Endothelial cell (in vitro differentiated cells): ENCODE results near the gene CCS. TPM values are rescaled to one million over a fixed set of nuclear protein-coding genes. Genes with fewer than 3 reads are reported as not detected.

ENCODE experiments used
- DNase-seq: peaks from one replicate; pipeline ENCODE4 v3.0.0; 2021; ENCODE audit warnings: low spot score
- H3K27ac Mint-ChIP-seq: one replicate; pipeline ENCODE4 v1.8.0; 2021; ENCODE audit warnings: mixed read lengths, inconsistent platforms; ENCODE audit not compliant: unreplicated experiment
- H3K27me3 Mint-ChIP-seq: one replicate; pipeline ENCODE4 v1.8.0; 2021; ENCODE audit warnings: mild to moderate bottlenecking, moderate library complexity, mixed read lengths, inconsistent platforms; ENCODE audit not compliant: unreplicated experiment
- H3K36me3 Mint-ChIP-seq: one replicate; pipeline ENCODE4 v1.8.0; 2021; ENCODE audit warnings: mild to moderate bottlenecking, low read depth, mixed read lengths, inconsistent platforms; ENCODE audit not compliant: unreplicated experiment
- H3K4me1 Mint-ChIP-seq: one replicate; pipeline ENCODE4 v1.8.0; 2021; ENCODE audit warnings: mild to moderate bottlenecking, mixed read lengths, inconsistent platforms; ENCODE audit not compliant: unreplicated experiment
- H3K4me3 Mint-ChIP-seq: one replicate; pipeline ENCODE4 v1.8.0; 2021; ENCODE audit warnings: mild to moderate bottlenecking, mixed read lengths, inconsistent platforms; ENCODE audit not compliant: unreplicated experiment
- H3K9me3 Mint-ChIP-seq: one replicate; pipeline ENCODE4 v1.8.0; 2021; ENCODE audit warnings: mixed read lengths, inconsistent platforms; ENCODE audit not compliant: unreplicated experiment
- CTCF ChIP-seq: fragments of 200-600 bp; sonication (generic); IDR thresholded peaks from one replicate; pipeline ENCODE4 v1.5.0; 2021; ENCODE audit warnings: antibody characterized with exemption; ENCODE audit not compliant: unreplicated experiment
- total RNA-seq: library from RNA; stranded (reverse); fragmentation: NEBNext Ultra II Directional; extraction: Animal tissue kit (Norgen Biotek cat#: 25700); gene quantifications from one replicate; pipeline ENCODE4 v1.2.1, GENCODE V29; 2021; ENCODE audit not compliant: unreplicated experiment

Gene CCS
- total RNA-seq, 1 donor from 2014 or later = 51.2 TPM

DNA sequence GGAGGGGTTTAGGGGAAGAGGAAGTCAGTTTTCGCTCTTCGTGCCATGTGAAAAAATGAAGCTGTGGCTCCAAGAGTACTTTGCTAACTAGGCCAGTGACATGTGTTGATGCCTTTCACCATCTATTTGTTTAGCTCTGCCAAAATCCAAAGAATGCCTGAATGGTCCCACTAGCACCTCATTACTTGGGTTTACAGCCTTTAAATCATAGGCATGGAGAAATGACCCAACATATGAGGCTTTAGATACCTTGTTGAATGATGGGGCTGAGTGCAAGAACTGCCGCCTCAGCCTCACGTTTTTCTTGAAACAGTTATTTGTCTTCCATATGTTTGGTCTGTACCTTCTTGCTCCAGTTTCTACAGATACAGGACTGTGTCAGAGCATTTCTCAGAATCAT lies 53.8 kb downstream of the CCS start:
- no peak for TF ChIP-seq CTCF
- Mint-ChIP-seq H3K36me3 (peaks cover 47% of the 10 kb centered on the region), H3K4me3 (no peak overlapping the region), H3K27me3 (peaks cover 6% of the 10 kb centered on the region), H3K4me1 (peaks cover 45% of the 10 kb centered on the region), H3K9me3 (no peaks in the 10 kb centered on the region), H3K27ac (no peak overlapping the region)
- no peak for DNase-seq

DNA sequence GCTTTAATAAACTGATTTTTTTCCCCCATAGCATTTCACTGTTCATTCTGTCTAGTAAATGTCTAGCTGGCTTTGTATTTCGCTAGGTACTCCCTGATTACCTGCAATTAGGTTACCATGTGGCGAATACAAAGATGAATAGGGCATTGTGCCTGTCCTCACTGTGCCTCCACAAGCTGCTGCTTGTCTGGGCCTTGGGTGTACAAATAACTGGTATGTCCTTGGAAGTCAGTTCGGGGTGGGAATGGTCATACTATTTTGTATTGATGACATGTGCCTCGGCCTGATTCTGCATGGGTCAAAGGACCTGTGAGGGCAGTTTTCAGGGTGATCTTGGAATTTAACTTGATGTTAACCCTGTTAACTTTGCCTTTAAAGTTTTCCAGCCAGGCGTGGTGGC lies 56.9 kb downstream of the CCS start:
- no peak for DNase-seq
- Mint-ChIP-seq H3K4me1 (peaks cover 18% of the 10 kb centered on the region), H3K27ac (no peak overlapping the region), H3K4me3 (peak overlapping the region; percentile 56), H3K36me3 (peaks cover 37% of the 10 kb centered on the region), H3K27me3 (no peaks in the 10 kb centered on the region), H3K9me3 (no peaks in the 10 kb centered on the region)
- TF ChIP-seq CTCF = no peak

GRCh38 chr11:66651016-66651415 lies 58.0 kb downstream of the CCS start:
- DNase-seq = no peak
- H3K9me3 Mint-ChIP-seq = no peaks in the 10 kb centered on the region
- H3K36me3 Mint-ChIP-seq = peaks cover 30% of the 10 kb centered on the region
- TF ChIP-seq CTCF = no peak
- H3K27ac Mint-ChIP-seq = no peak overlapping the region
- no peak overlapping the region for H3K4me3 Mint-ChIP-seq
- peaks cover 7% of the 10 kb centered on the region for H3K4me1 Mint-ChIP-seq
- no peaks in the 10 kb centered on the region for H3K27me3 Mint-ChIP-seq

- Mint-ChIP-seq H3K27me3 (no peaks in the 10 kb centered on the region), H3K4me3 (no peak overlapping the region), H3K9me3 (no peaks in the 10 kb centered on the region), H3K36me3 (peaks cover 18% of the 10 kb centered on the region), H3K4me1 (peaks cover 3% of the 10 kb centered on the region), H3K27ac (no peak overlapping the region)
- DNase-seq = no peak
- TF ChIP-seq CTCF = no peak
Measured at GRCh38 chr11:66652651-66653050, 59.7 kb downstream of the CCS start.

GRCh38 chr11:66653123-66653522 lies 60.1 kb downstream of the CCS start:
- DNase-seq = no peak
- no peak overlapping the region for H3K27ac Mint-ChIP-seq
- no peak for TF ChIP-seq CTCF
- H3K4me3 Mint-ChIP-seq = no peak overlapping the region
- peaks cover 16% of the 10 kb centered on the region for H3K36me3 Mint-ChIP-seq
- H3K4me1 Mint-ChIP-seq = peaks cover 3% of the 10 kb centered on the region
- no peaks in the 10 kb centered on the region for H3K27me3 Mint-ChIP-seq
- no peaks in the 10 kb centered on the region for H3K9me3 Mint-ChIP-seq

Other genes with a start within 250 kb of the CCS start
- gene BRMS1, start 248.1 kb upstream of the CCS start, total RNA-seq = 38.4 TPM
- gene B4GAT1, start 245.6 kb upstream of the CCS start, total RNA-seq = 21.4 TPM
- 5.7 TPM for gene SLC29A2, start 221.4 kb upstream of the CCS start, total RNA-seq
- gene NPAS4, start 172.2 kb upstream of the CCS start, total RNA-seq = not detected
- 73.0 TPM for gene MRPL11, start 154.3 kb upstream of the CCS start, total RNA-seq
- gene PELI3, start 126.3 kb upstream of the CCS start, total RNA-seq = 2.0 TPM
- 41.3 TPM for gene DPP3, start 112.8 kb upstream of the CCS start, total RNA-seq
- 35.8 TPM for gene BBS1, start 82.5 kb upstream of the CCS start, total RNA-seq
- 10.3 TPM for gene ZDHHC24, start 47.1 kb upstream of the CCS start, total RNA-seq
- 0.21 TPM for gene ACTN3, start 46.3 kb upstream of the CCS start, total RNA-seq
- 9.2 TPM for gene CTSF, start 24.6 kb upstream of the CCS start, total RNA-seq
- 0.54 TPM for gene CCDC87, start 122 bp upstream of the CCS start, total RNA-seq
- 84.2 TPM for gene RBM14, start 23.4 kb downstream of the CCS start, total RNA-seq
- gene RBM4, start 45.5 kb downstream of the CCS start, total RNA-seq = 187 TPM
- gene RBM4B, start 84.7 kb downstream of the CCS start, total RNA-seq = 29.3 TPM
- 17.1 TPM for gene SPTBN2, start 136.0 kb downstream of the CCS start, total RNA-seq